GM10266 (cell line): ENCODE data around the gene TBCEL.

ENCODE experiments used
- DNase-seq: peaks from one replicate; pipeline ENCODE4 v3.0.0; 2012; ENCODE audit errors: extremely low spot score
- CTCF ChIP-seq: IDR thresholded peaks from 2 replicates; pipeline ENCODE4 v1.5.1; 2012; ENCODE audit warnings: mild to moderate bottlenecking, low read depth; ENCODE audit not compliant: control insufficient read depth, insufficient read depth; ENCODE audit errors: missing control alignments

TBCEL gene

GRCh38 chr11:121091492-121092152 lies 67.7 kb downstream of the TBCEL start:
- no peak for TF ChIP-seq CTCF
- no peak for DNase-seq

- no peak for TF ChIP-seq CTCF
- DNase-seq, result no peak
Observed at GRCh38 chr11:121095561-121095960, 71.7 kb downstream of the TBCEL start.

GRCh38 chr11:121099364-121099763 lies 75.5 kb downstream of the TBCEL start:
- DNase-seq, result no peak

GRCh38 chr11:121099885-121100284 lies 76.0 kb downstream of the TBCEL start:
- TF ChIP-seq CTCF, result no peak
- DNase-seq, result no peak

More at GRCh38 chr11:121099364-121099763, 75.5 kb downstream of the TBCEL start:
- no peak for TF ChIP-seq CTCF

- DNase-seq, result no peak
- no peak for TF ChIP-seq CTCF
Observed at GRCh38 chr11:121100943-121101342, 77.0 kb downstream of the TBCEL start, which contains the start of gene TECTA. Gene TECTA, plus strand, starts transcription at chr11:121101243. Its CDS starts 1,423 bp downstream, at chr11:121102666.

GRCh38 chr11:121104312-121104762 lies 80.4 kb downstream of the TBCEL start:
- DNase-seq, result no peak
- TF ChIP-seq CTCF, result no peak

GRCh38 chr11:121105063-121105480 lies 81.2 kb downstream of the TBCEL start:
- TF ChIP-seq CTCF, result no peak
- no peak for DNase-seq
